Measurements from ENCODE around the gene LACC1.

LACC1 gene

DNA sequence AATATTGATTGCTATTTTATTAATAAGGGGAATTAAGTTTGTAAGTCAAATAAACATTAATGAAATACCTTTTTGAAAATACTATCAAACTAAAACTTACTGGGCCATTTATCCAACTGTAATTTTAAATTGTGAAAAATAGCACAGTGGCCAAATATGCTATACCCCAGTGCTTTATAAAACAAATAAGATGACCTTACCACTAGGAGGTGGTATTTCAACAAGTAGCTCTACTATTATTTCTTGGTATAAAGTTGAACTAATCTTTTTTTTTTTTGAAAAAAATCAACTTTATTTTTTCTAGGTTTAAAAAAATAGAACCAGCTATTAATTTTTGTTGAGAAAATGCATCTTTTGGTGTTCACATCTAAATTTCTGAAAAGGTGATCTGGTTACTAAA is 14.7 kb downstream of the LACC1 start:
- DNase-seq: no peak

GRCh38 chr13:43895940-43896339 is 16.2 kb downstream of the LACC1 start:
- no peak for DNase-seq

DNA sequence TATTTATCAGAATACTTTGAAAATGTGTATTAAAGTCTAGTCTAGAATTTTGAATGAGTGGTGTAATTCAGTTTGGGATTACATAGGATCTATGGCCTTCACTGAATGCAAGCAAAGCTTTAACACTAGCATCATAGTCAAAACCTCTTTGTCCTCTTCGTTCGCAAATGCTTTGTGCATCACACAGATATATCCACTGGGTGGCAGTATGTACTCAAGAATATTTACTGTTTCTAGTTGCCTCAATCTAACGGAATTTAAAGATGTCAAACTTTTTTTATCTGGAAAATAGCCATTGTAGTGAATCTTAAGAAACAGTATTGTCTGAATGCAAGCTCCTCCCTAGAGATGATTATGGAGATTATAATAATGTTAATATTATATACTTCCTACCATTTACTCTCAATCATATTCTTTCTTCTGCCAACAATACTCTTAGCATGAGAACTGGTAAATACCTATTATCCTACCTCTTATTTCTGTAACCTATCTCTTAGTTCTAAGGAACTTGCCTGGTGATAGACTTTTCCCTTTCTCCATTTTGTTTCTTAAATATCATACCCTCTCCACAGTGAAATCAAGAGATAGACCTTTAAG is 25.8 kb downstream of the LACC1 start:
- no peak for DNase-seq

GRCh38 chr13:43908156-43909126 is 28.7 kb downstream of the LACC1 start:
- DNase-seq: no peak

DNA sequence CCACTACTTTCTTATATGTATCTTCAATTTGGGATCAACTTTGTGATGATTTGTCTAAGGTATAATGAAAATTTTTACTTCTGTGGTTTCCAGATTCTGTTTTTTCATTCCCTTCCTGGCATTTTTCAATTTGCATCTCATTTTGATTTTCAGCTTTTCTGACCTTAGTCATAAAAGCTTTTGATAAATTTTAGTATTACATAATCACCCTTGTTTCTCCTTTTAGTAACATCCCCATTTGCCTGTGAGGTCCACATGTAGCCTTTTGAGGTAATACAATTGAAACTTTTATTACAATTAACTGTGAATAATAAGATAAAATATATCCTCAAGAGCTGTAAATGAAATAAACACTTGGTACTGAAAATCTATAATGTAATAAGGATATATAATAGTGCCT is 31.2 kb downstream of the LACC1 start:
- no peak for DNase-seq

DNA sequence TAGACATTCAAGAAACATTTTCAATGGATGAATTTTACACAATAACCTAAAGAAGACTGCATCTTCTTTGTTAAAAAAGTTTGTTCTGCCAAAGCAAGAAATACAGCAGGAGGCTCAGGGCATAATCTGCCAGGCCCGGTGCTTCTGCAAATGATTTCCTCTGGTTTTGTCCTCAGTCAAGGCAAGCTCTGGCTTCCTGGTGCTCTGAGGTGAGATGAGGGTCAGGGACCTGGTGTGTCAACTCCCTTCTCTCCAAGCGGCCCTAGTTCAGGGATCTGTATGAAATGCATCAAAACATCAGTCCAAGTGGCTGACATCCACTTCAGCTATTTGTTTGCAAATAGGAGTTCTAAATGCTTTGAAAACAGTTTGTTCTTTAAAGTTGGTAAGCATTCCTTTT is 31.6 kb downstream of the LACC1 start:
- DNase-seq: no peak

- DNase-seq: no peak
These were observed 32.2 kb downstream of the LACC1 start for GRCh38 chr13:43911871-43912270.

DNA sequence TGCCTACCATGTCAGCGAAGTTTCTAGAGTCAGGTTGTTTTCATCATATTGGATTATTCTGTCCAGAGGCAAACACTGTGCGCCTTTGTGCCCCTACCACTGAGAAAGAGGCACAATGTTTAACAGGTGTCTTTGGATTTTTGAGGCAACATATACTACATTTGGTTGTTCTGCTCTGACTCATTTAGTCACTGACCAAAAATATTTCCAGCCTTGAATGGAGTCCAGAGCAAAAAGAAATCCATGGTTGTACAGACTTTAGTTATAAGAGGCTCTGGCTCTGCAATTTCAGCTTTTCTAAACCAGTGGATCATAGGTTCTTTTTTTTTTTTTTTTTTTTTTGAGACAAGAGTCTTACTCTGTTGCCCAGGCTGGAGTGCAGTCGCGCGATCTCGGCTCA is 35.7 kb downstream of the LACC1 start:
- no peak for DNase-seq

- no peak for DNase-seq
These were observed 37.1 kb downstream of the LACC1 start for GRCh38 chr13:43916828-43917227.

DNA sequence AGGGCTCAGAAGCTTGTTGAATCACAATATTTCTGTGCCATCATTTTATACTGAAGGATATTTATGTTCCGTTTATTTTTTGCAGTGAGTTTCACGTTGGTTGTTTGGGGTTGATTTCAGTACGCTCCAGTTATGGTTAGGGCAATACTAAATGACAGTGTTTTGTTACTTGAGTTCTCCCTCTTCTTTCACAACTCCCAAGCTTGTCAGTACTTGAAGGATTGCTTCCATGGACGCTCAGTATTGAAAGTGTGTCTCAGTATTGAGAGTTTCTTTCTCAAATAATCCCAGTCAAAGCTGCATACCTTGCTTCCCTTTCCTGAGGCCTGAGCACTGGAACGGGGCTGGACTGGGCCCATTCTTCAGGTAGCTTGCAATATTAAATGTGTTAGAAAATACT is 38.9 kb downstream of the LACC1 start:
- DNase-seq: no peak

DNA sequence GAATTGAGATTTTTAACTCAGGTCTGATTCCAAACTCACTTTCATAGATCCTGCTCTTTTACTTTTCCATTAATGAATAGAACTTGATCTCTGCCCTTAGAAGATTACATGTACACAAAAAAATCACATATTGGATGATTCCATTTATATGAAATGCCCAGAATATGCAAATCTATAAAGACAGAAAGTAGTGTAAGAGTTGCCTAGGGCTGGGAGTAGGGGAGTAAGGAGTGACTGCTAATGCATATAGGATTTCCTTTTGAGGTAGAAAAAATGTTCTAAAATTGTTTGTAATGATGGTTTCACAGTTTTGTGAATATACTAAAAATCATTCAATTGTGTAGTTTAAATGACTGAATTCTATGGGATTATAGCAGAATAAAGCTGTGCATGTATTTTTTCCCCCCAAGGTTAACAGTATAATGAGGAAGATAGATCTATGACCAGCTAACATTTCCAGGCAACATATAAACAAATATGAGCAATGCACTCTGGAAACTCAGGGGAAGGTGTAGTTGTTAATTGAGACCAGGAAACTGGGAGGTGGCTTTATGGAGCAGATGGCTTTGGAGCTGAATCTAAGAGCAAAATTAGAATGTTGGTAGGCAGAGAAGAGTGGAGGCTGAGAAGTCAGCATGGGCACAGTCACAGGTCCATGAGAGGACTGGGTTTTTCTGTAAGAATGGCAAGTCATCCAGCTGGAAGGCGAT is 41.4 kb downstream of the LACC1 start:
- DNase-seq: no peak

DNA sequence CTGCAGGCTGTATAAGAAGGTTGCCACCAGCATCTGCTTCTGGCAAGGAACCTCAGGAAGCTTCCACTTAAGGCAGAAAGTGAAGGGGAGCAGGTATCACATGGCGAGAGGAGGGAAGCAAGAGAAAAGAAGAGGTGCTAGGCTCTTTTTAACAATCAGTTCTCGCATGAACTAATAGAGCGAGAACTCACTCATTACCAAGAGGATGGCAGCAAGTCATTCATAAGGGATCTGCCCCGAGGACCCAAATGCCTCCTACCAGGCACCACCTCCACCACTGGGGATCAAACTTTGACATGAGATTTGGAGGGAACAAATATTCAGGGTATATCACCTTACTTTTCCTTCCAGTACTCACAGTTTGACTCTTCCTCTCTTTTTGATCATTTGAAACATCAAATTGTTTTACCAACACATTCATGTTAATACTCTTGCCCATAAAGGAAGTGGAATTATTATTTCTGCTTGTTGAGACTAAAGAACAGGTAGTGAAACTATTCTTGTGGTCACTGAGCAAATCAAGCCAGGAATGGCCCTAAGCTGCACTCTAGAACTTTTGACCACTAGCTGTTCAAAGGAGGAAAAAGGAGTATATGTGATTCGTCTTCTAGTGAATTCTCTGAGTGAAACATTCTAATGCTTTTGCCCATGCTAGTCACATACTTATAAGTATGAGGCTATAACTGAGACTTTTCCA is 45.0 kb downstream of the LACC1 start:
- DNase-seq: no peak

DNA sequence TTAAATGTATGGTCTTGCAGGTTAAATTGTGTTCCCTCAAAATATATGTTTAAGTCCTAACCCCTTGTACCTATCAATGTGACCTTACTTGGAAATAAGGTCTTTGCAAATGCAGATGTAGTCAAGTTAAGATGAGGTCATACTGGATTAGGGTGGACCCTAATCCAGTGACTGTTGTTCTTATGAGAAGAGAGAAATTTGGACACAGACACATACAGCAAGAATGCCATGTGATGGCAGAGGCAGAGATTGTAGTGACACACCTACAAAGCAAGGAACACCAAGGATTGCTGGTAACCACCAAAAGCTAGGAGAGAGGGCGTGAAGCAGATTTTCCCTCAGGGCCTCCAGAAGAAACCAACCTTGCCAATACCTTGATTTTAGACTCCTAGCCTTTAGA is 50.2 kb downstream of the LACC1 start:
- no peak for DNase-seq

- DNase-seq: no peak
These were observed 53.7 kb downstream of the LACC1 start for GRCh38 chr13:43933378-43933777.

DNA sequence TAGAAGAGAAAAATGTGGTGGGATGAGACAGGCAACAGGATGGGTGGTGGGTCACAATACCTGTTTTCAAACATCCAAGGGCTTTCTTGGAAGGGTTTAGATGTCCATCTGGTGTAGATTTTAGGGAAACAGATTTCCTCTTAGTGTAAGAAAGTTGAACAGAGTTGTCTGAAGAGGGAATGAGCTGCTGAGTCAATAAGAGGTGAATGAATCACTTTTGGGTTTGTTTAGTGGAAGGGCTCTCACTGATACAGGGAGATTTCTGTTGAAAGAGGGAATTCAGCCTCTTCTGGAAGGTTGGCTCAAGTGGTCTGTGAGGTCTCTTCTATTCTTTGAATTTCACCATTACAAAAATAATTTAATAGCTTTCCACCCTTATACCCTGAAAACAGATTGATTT is 54.6 kb downstream of the LACC1 start:
- DNase-seq: no peak

GRCh38 chr13:43935878-43936277 is 56.2 kb downstream of the LACC1 start:
- no peak for DNase-seq

- no peak for DNase-seq
These were observed 56.9 kb downstream of the LACC1 start for GRCh38 chr13:43936647-43937046.

GRCh38 chr13:43937839-43938238 is 58.1 kb downstream of the LACC1 start:
- DNase-seq: no peak

GRCh38 chr13:43938449-43938848 is 58.7 kb downstream of the LACC1 start:
- no peak for DNase-seq

DNA sequence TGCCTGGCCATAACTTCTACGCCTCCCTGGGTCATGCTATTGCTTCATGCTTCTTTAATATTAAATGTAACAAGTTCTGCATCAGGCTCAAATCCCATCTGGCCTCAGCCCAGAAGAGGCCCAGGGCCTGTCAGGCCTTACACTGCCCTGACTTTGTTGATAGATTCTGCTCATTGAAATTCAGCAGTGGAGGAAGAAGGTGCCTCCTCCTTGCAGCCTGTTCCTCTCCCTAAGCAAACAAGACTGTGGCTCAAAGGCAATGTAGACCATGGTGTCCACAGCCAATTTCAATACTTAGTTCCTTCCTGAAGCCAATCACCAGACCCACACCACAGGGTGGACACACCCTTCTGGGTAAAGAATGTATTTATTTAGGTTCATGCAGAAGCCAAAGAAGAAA is 59.4 kb downstream of the LACC1 start:
- DNase-seq: no peak

DNA sequence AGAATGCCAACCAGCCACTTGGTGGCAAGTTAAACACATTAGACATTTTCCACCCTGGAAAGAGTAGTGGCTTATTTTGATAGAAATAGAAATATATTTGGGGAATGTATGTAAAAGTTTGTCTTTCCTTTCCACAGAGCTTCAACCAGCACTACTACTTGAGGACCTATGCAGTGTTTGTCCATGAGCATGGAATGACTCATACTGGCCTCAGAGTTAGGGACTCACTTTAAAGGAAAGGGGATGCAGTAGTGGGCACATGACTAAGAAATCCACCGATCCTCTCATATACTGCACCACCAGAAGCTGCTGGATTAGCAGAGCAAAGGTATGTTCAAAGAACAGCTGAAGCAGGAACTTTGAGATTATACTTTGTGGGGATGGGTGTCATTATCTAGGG is 62.6 kb downstream of the LACC1 start:
- DNase-seq: no peak
